Skin epidermis (tissue), 12 donors: ENCODE results near the gene GALNT18.

Experiments
- H3K27ac ChIP-seq, 21 experiments: fragments of 200-600 bp; sonication (generic) in 11 of 21; one replicate each; pipeline ENCODE4 v1.5.0; 2020; ENCODE audit warnings: mild to moderate bottlenecking in 3 of 21, inconsistent platforms in 2 of 21, moderate library complexity in 2 of 21
- H3K4me3 ChIP-seq, 7 experiments: fragments of 200-600 bp; sonication (generic) in 2 of 7; one replicate each; pipeline ENCODE4 v1.5.0; 2020; ENCODE audit warnings: inconsistent platforms in 2 of 7, mild to moderate bottlenecking in 2 of 7, moderate library complexity in 1 of 7

The GALNT18 gene

DNA sequence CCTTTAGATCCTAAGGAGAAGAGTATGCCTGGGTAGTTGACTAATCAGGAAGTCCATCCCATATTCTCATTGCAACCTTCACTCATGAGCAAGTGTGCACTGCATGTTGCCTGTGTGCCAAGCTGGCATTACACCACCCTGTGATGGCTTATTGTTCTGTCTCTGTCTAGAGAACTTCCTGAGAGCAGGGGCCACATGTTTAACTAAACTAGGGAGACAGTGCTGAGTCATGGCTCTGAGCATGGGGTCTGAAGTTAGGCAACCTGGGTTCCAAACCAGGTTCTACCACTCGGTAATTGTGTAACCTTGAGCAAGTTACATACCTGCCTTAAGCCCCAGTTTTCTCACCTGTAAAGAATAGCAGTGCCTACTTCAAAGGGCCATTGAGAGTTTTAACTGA, 308.4 kb downstream of the GALNT18 start:
- H3K27ac ChIP-seq: no peak overlapping the region
- no peak overlapping the region for H3K4me3 ChIP-seq

DNA sequence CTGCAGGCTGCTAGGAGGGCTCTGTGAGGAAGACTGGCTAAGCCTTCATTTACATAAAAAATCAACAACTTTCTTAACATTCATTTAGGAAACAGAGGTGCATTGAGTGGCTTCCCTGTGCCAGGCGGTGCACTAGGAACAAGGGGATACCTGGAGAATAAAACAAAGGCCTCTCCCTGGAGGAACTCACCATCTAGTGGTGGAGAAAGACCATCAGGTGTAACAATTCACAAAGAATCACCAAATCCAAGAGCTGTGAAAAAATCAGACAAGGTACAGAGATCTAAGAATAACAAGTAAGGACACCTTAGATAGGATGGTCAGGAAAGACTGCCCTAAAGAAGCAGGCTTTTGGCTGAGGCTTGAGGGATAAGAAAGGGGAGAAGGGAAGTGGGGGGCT, 309.1 kb downstream of the GALNT18 start:
- Histone ChIP-seq H3K4me3 (no peak overlapping the region), H3K27ac (peak overlapping the region in 1 of 21 experiments; percentile 55)

GRCh38 chr11:11311169-11311568, 310.6 kb downstream of the GALNT18 start:
- no peak overlapping the region for H3K4me3 ChIP-seq
- no peak overlapping the region for H3K27ac ChIP-seq

DNA sequence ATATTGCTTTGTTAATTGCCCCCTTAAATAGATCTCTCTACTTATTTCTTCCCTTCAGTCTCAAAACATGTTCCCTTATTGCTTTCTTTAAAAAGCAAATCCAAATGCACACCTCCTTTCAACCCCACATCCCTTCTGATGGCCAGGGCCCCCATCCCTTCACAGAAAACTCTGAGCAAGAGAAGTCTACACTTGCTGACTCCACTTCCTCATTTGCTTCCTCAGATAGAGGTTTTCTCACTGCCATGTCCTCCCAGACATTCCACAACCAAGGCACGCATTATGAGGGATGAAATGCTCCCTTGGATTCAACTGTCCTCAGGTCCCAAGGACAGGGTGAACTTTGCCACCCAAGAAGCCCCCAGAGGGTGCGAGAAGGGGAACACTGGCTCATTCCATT, 311.9 kb downstream of the GALNT18 start:
- Histone ChIP-seq H3K4me3 (no peak overlapping the region), H3K27ac (no peak overlapping the region)

DNA sequence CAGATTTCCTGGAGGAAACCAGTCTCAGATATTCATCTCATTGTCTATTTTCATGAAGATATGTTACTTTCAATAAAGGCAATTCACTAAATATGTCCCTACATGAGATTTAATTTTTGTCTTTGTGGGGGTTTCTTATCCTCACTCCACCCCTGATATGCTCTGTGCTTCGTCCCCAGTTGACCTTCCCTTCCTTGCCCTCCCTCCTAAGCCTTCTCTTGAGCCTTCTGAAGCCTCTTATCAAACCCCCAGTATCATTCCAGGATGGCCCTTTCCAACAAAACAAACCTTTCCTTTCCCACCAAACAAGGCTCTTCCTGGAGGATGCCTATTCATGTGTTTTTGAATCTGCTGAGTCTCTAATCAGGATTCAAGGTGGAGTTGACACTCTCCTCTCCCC, 313.6 kb downstream of the GALNT18 start:
- H3K4me3 ChIP-seq: no peak overlapping the region
- no peak overlapping the region for H3K27ac ChIP-seq

GRCh38 chr11:11306855-11307254, 314.9 kb downstream of the GALNT18 start:
- H3K27ac ChIP-seq: no peak overlapping the region

DNA sequence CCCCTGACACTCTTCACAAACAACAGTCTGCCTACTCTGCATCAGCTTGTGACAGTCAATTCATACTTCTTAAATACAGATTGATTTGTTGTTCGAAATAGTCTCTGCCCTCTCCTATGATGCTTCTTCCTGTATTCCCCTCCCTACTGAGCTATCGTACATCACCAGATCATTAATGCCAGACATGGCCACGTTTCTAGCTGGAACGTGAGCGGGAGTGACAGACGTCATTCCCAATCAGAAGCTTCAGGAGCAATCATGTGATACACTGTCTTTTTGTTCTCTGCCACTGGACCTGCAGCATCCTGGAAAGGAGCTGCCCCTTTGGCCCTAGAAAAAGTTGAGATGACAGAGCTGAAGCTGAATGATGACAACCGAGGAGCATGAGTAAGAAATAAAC, 317.3 kb downstream of the GALNT18 start:
- Histone ChIP-seq H3K27ac (no peak overlapping the region), H3K4me3 (no peak overlapping the region)

More at GRCh38 chr11:11306855-11307254, 314.9 kb downstream of the GALNT18 start:
- H3K4me3 ChIP-seq: no peak overlapping the region

DNA sequence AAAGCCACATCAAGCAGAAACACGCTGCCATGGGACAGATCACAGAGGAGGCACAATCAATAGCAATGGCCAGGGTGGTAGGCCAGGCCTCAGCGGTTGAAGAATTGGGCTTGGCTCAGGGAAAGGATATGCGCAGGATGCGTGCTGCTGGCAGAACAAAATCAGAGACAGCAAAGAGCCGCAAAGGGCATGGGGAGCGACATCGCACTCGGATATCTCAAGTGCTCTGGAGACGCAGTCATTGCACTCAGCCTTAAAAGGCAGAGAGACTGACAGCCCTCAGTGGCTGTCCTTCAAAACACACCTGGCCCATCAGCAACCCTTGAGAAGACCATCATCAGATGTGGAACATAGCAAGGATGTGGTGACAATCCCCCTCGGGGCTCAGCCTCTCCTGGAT, 319.2 kb downstream of the GALNT18 start:
- H3K4me3 ChIP-seq: no peak overlapping the region
- H3K27ac ChIP-seq: no peak overlapping the region

DNA sequence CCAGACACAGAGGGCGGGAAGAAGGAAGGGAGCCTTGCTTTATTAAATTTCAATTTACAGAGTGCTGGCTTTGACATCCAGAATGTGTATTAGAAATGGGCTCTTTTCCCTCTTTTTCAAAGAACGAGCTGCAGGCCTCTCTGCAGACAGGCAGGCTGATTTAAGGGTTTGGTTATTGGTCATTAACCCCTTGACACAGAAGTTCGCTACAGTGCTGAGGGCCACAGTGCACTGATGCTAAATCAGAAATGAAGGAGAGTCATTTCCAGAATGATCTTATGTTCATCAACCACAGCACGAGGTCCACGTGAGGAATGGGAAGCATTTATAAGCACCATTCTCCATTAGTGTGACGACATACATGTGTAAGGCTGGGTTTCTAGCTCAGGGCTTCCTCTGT, 320.6 kb downstream of the GALNT18 start:
- Histone ChIP-seq H3K27ac (no peak overlapping the region), H3K4me3 (no peak overlapping the region)

GRCh38 chr11:11297578-11297977, 324.2 kb downstream of the GALNT18 start:
- Histone ChIP-seq H3K4me3 (no peak overlapping the region), H3K27ac (no peak overlapping the region)

- no peak overlapping the region for H3K27ac ChIP-seq
- H3K4me3 ChIP-seq: no peak overlapping the region
Observed at GRCh38 chr11:11296434-11296833, 325.4 kb downstream of the GALNT18 start.

DNA sequence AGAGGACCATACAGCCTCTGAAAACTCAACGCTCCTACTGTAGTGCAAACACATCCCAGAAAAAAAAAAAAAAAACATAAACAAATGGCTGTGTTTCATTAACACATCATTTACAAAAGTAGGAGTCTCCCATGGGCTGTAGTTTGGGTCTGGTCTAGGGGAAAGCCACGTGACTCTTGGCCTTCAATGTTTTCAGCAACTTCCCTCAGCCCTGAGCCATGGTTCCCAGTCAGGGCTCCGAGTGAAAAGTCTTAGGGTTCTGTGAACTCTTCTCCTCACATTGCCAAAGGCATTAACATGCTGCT, 327.3 kb downstream of the GALNT18 start:
- no peak overlapping the region for H3K4me3 ChIP-seq
- no peak overlapping the region for H3K27ac ChIP-seq

- H3K27ac ChIP-seq: no peak overlapping the region
- no peak overlapping the region for H3K4me3 ChIP-seq
Observed at GRCh38 chr11:11293798-11294550, 327.8 kb downstream of the GALNT18 start.

GRCh38 chr11:11292839-11293238, 329.0 kb downstream of the GALNT18 start:
- no peak overlapping the region for H3K4me3 ChIP-seq
- H3K27ac ChIP-seq: no peak overlapping the region

- Histone ChIP-seq H3K4me3 (no peak overlapping the region), H3K27ac (no peak overlapping the region)
Observed at GRCh38 chr11:11291041-11292015, 330.5 kb downstream of the GALNT18 start.

DNA sequence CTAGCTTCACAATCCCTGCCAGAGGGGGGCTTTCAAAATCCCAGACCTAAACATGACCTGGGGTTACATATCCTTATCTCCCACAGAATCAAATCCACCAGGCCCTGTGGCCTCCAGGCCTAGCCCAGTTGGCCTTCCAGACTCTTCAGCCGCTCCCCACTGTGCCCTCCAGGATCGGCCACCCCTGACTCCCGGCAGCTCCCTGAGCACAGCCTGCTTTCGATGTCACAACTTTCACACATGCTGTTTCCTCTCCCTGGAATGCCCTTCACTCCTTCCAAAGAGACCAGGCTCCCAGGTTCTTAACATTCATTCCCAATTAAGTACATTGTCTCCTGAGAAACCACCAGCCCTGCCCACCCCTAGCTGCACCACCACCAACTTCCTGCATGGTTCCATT, 331.5 kb downstream of the GALNT18 start:
- Histone ChIP-seq H3K27ac (no peak overlapping the region), H3K4me3 (no peak overlapping the region)

DNA sequence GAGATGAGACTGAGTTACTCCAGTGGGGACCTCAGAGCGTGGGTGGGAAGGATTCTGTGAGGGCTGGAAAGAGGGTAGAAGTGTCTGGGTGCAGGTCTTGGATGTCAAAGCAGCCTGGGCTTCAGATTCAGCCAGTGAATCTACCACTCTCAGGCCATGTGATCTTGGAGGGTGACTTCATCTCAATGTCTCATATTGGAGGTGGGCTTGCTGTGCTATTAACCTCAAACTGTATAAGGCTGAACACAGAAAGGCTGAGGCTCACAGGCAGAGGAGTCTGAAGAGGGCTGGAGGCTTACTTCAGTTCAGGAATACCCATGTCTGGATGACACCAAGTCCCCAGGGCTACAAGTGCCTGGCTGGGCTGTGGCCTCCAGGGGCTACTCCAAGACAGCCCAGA, 332.1 kb downstream of the GALNT18 start:
- Histone ChIP-seq H3K27ac (no peak overlapping the region), H3K4me3 (no peak overlapping the region)

GRCh38 chr11:11288972-11289616, 332.7 kb downstream of the GALNT18 start:
- Histone ChIP-seq H3K4me3 (no peak overlapping the region), H3K27ac (no peak overlapping the region)

GRCh38 chr11:11284481-11284880, 337.3 kb downstream of the GALNT18 start:
- no peak overlapping the region for H3K4me3 ChIP-seq
- H3K27ac ChIP-seq: no peak overlapping the region

- no peak overlapping the region for H3K4me3 ChIP-seq
- H3K27ac ChIP-seq: no peak overlapping the region
Observed at GRCh38 chr11:11281626-11282025, 340.2 kb downstream of the GALNT18 start.

DNA sequence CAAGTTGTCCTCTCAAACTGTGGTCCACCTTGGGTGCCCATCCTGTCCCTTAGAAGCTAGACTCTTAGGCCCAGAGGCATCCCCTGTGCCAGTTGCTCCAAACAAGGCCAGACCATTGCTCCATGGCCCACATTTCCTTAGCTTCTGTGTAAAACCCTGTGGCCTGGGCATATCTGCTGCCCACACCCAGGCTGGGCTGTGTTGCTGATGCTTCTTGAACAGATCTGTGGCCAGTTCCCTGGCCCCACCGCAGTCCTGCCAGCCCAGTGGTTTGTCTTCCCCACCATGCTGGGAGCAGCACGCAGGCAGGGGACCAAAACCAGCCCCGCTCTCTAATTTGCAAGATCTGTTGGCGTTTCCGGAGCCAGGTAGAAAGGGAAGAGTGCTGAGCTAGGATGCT, 341.0 kb downstream of the GALNT18 start:
- Histone ChIP-seq H3K4me3 (no peak overlapping the region), H3K27ac (no peak overlapping the region)
